Measurements from ENCODE around the gene NHLH2. TPM values are rescaled to one million over a fixed set of nuclear protein-coding genes. Genes with fewer than 3 reads are reported as not detected.

The NHLH2 gene
- total RNA-seq, 2 experiments from 2014 or later: not detected

DNA sequence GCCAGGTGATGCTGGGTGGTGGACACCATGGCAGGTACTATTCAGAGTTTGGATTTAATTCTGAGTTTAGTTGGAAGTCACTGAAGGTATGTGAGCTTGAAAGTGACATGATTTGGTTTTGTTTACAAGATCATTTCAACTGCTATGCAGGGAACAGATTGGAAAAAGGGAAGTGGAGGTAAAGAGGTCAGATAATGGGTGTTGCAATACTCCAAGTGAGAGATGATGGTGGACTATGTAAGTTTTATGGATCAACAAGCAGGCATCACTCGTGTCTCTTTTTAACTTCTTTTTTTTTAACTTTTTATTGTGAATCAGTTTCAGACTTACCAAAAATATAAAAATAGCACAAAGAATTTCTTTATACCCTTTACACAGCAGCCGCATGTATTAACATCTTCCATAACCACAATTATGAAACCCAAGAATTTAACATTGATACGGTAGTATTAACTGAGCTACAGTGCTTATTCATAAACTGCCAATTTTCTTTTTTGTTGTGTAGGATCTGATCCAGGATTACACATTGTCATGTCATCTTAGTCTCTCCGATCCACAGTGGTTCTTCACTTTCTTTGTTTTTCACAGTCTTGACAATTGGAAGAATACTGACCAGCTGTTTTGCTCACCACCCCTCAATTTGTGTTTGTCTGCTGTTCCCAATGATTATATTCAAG lies 24.9 kb upstream of the NHLH2 start:
- no peaks in the 10 kb centered on the region for H3K36me3 Mint-ChIP-seq (ENCODE audit: low read depth)
- no peak overlapping the region for H3K4me3 Mint-ChIP-seq

GRCh38 chr1:115862403-115862802 lies 21.5 kb upstream of the NHLH2 start:
- Mint-ChIP-seq H3K27me3 (ENCODE audit: low read depth) (peaks cover 24% of the 10 kb centered on the region), H3K4me1 (ENCODE audit: low read depth) (no peaks in the 10 kb centered on the region), H3K9me3 (no peaks in the 10 kb centered on the region), H3K27ac (no peak overlapping the region), H3K4me3 (no peak overlapping the region), H3K36me3 (ENCODE audit: low read depth) (no peaks in the 10 kb centered on the region)
- no peak for DNase-seq
- CTCF ChIA-PET: interaction anchor here (0.6 kb wide), 1 partner anchor 45 kb away, joined by 3 read pairs; no protein-coding TSS in a partner anchor
- intact Hi-C loops (cut with micrococcal nuclease): no loop called here

More for the DNA sequence above, 24.9 kb upstream of the NHLH2 start:
- Mint-ChIP-seq H3K4me1 (ENCODE audit: low read depth) (no peaks in the 10 kb centered on the region), H3K27me3 (ENCODE audit: low read depth) (peaks cover 13% of the 10 kb centered on the region), H3K9me3 (no peaks in the 10 kb centered on the region), H3K27ac (no peak overlapping the region)
- CTCF ChIA-PET: no interaction called here
- no peak for DNase-seq
- intact Hi-C loops (cut with micrococcal nuclease): no loop called here

- DNase-seq: no peak
- Mint-ChIP-seq H3K27ac (no peak overlapping the region), H3K9me3 (peaks cover 9% of the 10 kb centered on the region), H3K27me3 (ENCODE audit: low read depth) (peaks cover 35% of the 10 kb centered on the region), H3K36me3 (ENCODE audit: low read depth) (no peaks in the 10 kb centered on the region), H3K4me3 (no peak overlapping the region), H3K4me1 (ENCODE audit: low read depth) (no peaks in the 10 kb centered on the region)
- CTCF ChIA-PET: no interaction called here
- intact Hi-C loops (cut with micrococcal nuclease): no loop called here
Observed at GRCh38 chr1:115854005-115854404, 13.1 kb upstream of the NHLH2 start.

GRCh38 chr1:115850937-115851336 lies 10.0 kb upstream of the NHLH2 start:
- Mint-ChIP-seq H3K4me1 (ENCODE audit: low read depth) (no peaks in the 10 kb centered on the region), H3K27ac (no peak overlapping the region), H3K27me3 (ENCODE audit: low read depth) (peaks cover 27% of the 10 kb centered on the region)

GRCh38 chr1:115847787-115848186 lies 6.9 kb upstream of the NHLH2 start:
- CTCF ChIA-PET: no interaction called here
- H3K9me3 Mint-ChIP-seq: peaks cover 7% of the 10 kb centered on the region

More at GRCh38 chr1:115850937-115851336, 10.0 kb upstream of the NHLH2 start:
- Mint-ChIP-seq H3K9me3 (peaks cover 9% of the 10 kb centered on the region), H3K36me3 (ENCODE audit: low read depth) (no peaks in the 10 kb centered on the region), H3K4me3 (no peak overlapping the region)
- intact Hi-C loops (cut with micrococcal nuclease): no loop called here
- CTCF ChIA-PET: no interaction called here
- no peak for DNase-seq

GRCh38 chr1:115842948-115843347 lies 2.0 kb upstream of the NHLH2 start:
- no peak for DNase-seq
- CTCF ChIA-PET: interaction anchor here (0.6 to 0.7 kb wide), 2 partner anchors 204 to 792 kb away, joined by 3 to 6 read pairs; no protein-coding TSS in a partner anchor
- intact Hi-C loops (cut with micrococcal nuclease): no loop called here
- no peaks in the 10 kb centered on the region for H3K9me3 Mint-ChIP-seq
- peaks cover 6% of the 10 kb centered on the region for H3K4me1 Mint-ChIP-seq (ENCODE audit: low read depth)
- peaks cover 49% of the 10 kb centered on the region for H3K27me3 Mint-ChIP-seq (ENCODE audit: low read depth)
- no peak overlapping the region for H3K4me3 Mint-ChIP-seq
- H3K36me3 Mint-ChIP-seq (ENCODE audit: low read depth): no peaks in the 10 kb centered on the region
- no peak overlapping the region for H3K27ac Mint-ChIP-seq

More at GRCh38 chr1:115847787-115848186, 6.9 kb upstream of the NHLH2 start:
- no peak for DNase-seq
- intact Hi-C loops (cut with micrococcal nuclease): no loop called here
- Mint-ChIP-seq H3K27ac (no peak overlapping the region), H3K27me3 (ENCODE audit: low read depth) (peaks cover 33% of the 10 kb centered on the region), H3K36me3 (ENCODE audit: low read depth) (no peaks in the 10 kb centered on the region), H3K4me1 (ENCODE audit: low read depth) (no peaks in the 10 kb centered on the region), H3K4me3 (no peak overlapping the region)

- intact Hi-C loops (cut with micrococcal nuclease): no loop called here
- H3K36me3 Mint-ChIP-seq (ENCODE audit: low read depth): no peaks in the 10 kb centered on the region
- H3K27me3 Mint-ChIP-seq (ENCODE audit: low read depth): peaks cover 55% of the 10 kb centered on the region
- peaks cover 6% of the 10 kb centered on the region for H3K4me1 Mint-ChIP-seq (ENCODE audit: low read depth)
- no peak for DNase-seq
- H3K4me3 Mint-ChIP-seq: peak overlapping the region; percentile 68
- CTCF ChIA-PET: interaction anchor here (0.6 kb wide), 2 partner anchors 180 to 234 kb away, joined by 3 to 4 read pairs; no protein-coding TSS in a partner anchor
- H3K9me3 Mint-ChIP-seq: no peaks in the 10 kb centered on the region
- H3K27ac Mint-ChIP-seq: no peak overlapping the region
Observed at GRCh38 chr1:115839679-115840237, 1.2 kb downstream of the NHLH2 start.

- intact Hi-C loops (cut with micrococcal nuclease): no loop called here
- H3K4me1 Mint-ChIP-seq (ENCODE audit: low read depth): peaks cover 6% of the 10 kb centered on the region
- DNase-seq: no peak
- H3K27me3 Mint-ChIP-seq (ENCODE audit: low read depth): peaks cover 57% of the 10 kb centered on the region
- CTCF ChIA-PET: no interaction called here
- H3K27ac Mint-ChIP-seq: peak overlapping the region; percentile 43
- no peaks in the 10 kb centered on the region for H3K36me3 Mint-ChIP-seq (ENCODE audit: low read depth)
- H3K9me3 Mint-ChIP-seq: no peaks in the 10 kb centered on the region
- peak overlapping the region; percentile 68 for H3K4me3 Mint-ChIP-seq
Observed at GRCh38 chr1:115839029-115839678, 1.8 kb downstream of the NHLH2 start.

GRCh38 chr1:115838431-115839028 lies 2.4 kb downstream of the NHLH2 start:
- Mint-ChIP-seq H3K4me3 (peak overlapping the region; percentile 68), H3K27ac (no peak overlapping the region), H3K27me3 (ENCODE audit: low read depth) (peaks cover 55% of the 10 kb centered on the region), H3K9me3 (no peaks in the 10 kb centered on the region), H3K36me3 (ENCODE audit: low read depth) (no peaks in the 10 kb centered on the region), H3K4me1 (ENCODE audit: low read depth) (peaks cover 6% of the 10 kb centered on the region)
- DNase-seq: no peak
- CTCF ChIA-PET: no interaction called here
- intact Hi-C loops (cut with micrococcal nuclease): no loop called here

DNA sequence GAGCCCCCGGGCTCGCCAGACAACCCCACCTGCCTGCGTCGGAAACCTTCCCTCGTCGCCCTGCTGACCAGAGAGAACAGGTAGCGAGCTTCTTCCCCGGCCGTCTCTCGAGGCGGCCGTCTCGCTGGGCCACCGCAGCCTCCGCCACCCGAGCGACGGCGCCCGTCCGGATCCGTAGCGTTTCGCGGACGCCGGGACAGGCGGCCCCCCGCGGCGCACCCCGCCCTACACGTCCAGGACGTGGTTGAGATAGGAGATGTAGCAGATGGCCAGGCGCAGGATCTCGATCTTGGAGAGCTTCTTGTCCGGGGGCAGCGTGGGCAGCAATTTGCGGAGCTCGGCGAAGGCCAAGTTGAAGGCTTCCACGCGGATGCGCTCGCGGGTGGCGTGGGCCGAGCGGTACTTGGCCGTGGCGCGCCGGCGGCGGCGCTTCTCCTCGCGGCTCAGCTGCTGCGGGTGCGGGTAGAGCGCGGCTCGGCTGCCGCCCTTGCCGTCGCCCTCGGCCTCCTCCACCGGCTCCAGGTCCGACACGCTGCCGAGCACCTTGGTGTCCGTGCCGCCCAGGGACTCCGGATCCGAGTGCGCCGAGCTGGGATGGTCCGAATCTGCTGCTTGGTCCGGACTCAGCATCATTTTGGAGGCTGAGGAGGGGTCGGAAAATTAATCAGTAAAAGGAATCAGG lies 3.0 kb downstream of the NHLH2 start:
- CTCF ChIA-PET: no interaction called here
- no peaks in the 10 kb centered on the region for H3K9me3 Mint-ChIP-seq
- no peak for DNase-seq
- intact Hi-C loops (cut with micrococcal nuclease): no loop called here
- H3K36me3 Mint-ChIP-seq (ENCODE audit: low read depth): no peaks in the 10 kb centered on the region
- no peak overlapping the region for H3K27ac Mint-ChIP-seq
- H3K4me1 Mint-ChIP-seq (ENCODE audit: low read depth): peaks cover 6% of the 10 kb centered on the region
- H3K27me3 Mint-ChIP-seq (ENCODE audit: low read depth): peaks cover 52% of the 10 kb centered on the region
- no peak overlapping the region for H3K4me3 Mint-ChIP-seq

DNA sequence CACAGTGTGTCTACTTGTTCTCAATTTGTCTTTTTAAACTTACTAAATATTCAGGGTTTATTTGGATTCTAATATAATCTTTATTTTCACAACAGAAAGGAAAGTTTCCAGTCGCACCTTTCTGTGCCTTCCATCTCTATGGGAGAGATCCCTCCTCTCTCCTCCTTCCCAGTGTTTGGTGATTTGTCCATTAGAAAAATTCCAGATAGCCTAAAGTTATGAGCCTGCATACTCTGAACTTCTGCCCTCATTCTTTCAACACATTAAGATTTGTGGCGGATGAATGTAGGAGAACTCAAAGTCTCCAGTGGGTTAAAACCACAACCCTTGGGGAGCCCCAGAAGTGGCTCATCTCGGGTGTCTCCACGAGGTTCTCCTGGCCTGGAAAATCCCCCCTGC lies 3.6 kb downstream of the NHLH2 start:
- Mint-ChIP-seq H3K36me3 (ENCODE audit: low read depth) (no peaks in the 10 kb centered on the region), H3K9me3 (no peaks in the 10 kb centered on the region), H3K4me3 (no peak overlapping the region), H3K27ac (no peak overlapping the region), H3K4me1 (ENCODE audit: low read depth) (peaks cover 6% of the 10 kb centered on the region), H3K27me3 (ENCODE audit: low read depth) (peaks cover 51% of the 10 kb centered on the region)
- intact Hi-C loops (cut with micrococcal nuclease): no loop called here
- DNase-seq: no peak
- CTCF ChIA-PET: no interaction called here

DNA sequence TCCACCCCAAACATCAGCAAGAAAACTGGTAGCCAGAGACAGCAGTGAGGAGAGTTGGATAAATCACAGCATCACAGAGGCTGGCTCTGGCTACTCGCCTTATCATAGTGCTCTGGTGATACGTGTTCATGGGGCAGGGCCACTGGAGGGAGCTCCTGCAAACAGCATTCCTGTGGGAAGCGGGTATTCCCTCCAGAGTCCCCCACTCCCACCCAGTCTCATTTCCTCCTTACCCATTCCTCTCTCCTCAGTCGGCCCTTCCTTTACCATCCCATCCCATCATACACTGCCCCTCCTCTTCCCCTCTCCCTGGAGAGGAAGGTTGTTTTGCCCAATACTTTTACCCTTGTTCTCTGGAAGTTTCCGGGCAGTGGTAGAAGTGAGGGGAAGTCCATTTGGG lies 7.1 kb downstream of the NHLH2 start:
- DNase-seq: no peak
- Mint-ChIP-seq H3K4me1 (ENCODE audit: low read depth) (peaks cover 2% of the 10 kb centered on the region), H3K36me3 (ENCODE audit: low read depth) (no peaks in the 10 kb centered on the region), H3K27ac (no peak overlapping the region), H3K9me3 (no peaks in the 10 kb centered on the region), H3K27me3 (ENCODE audit: low read depth) (peaks cover 48% of the 10 kb centered on the region), H3K4me3 (no peak overlapping the region)
- intact Hi-C loops (cut with micrococcal nuclease): no loop called here
- CTCF ChIA-PET: no interaction called here
